Stimulated activated CD8-positive, alpha-beta memory T cell treated with anti-CD3 and anti-CD28 coated beads, Interleukin-4, amount 100 ng/mL, for 48 hours (primary cell): ENCODE data around the gene CSH1.
A peak's percentile ranks its signal among the peaks of the same experiment; 100 is the strongest.
"Not testable (repeated sequence)": the region's sequence is repeated elsewhere in the genome, so short reads cannot be mapped to it uniquely, and the experiment has no call there.

ENCODE experiments used
- DNase-seq: peaks from one replicate; pipeline ENCODE4 v3.0.0-alpha.2; 2020

The CSH1 gene

GRCh38 chr17:63896524-63897354, at the start of gene CSH1:
TSS of gene CSH1 (minus strand) at chr17:63896574. CDS start at chr17:63896511, 63 bp downstream.
- not testable (repeated sequence) for DNase-seq

- DNase-seq = peak; percentile 35
Measured at GRCh38 chr17:63945784-63946439, 49.5 kb upstream of the CSH1 start.

- DNase-seq = no peak
Measured at GRCh38 chr17:63944736-63945499, 48.5 kb upstream of the CSH1 start.

- no peak for DNase-seq
Measured at GRCh38 chr17:63943745-63944144, 47.4 kb upstream of the CSH1 start.

GRCh38 chr17:63942309-63942985, 46.1 kb upstream of the CSH1 start:
- DNase-seq = no peak

GRCh38 chr17:63941751-63942150, 45.4 kb upstream of the CSH1 start:
- no peak for DNase-seq

- no peak for DNase-seq
Measured at GRCh38 chr17:63941162-63941561, 44.8 kb upstream of the CSH1 start.

- no peak for DNase-seq
Measured at GRCh38 chr17:63940584-63940983, 44.2 kb upstream of the CSH1 start.

GRCh38 chr17:63939884-63940283, 43.5 kb upstream of the CSH1 start:
- DNase-seq = no peak

GRCh38 chr17:63939401-63939800, 43.0 kb upstream of the CSH1 start:
- DNase-seq = no peak

- DNase-seq = no peak
Measured at GRCh38 chr17:63937920-63938319, 41.5 kb upstream of the CSH1 start.

GRCh38 chr17:63937319-63937718, 40.9 kb upstream of the CSH1 start:
- DNase-seq = no peak

GRCh38 chr17:63934183-63935112, 38.1 kb upstream of the CSH1 start:
- DNase-seq = no peak

- no peak for DNase-seq
Measured at GRCh38 chr17:63933598-63933997, 37.2 kb upstream of the CSH1 start.

- DNase-seq = no peak
Measured at GRCh38 chr17:63932721-63933120, 36.3 kb upstream of the CSH1 start.

GRCh38 chr17:63931981-63932561, 35.7 kb upstream of the CSH1 start, which contains the start of gene CD79B:
TSS of gene CD79B (minus strand) at chr17:63932331. CDS start at chr17:63932261, 70 bp downstream.
- DNase-seq = peak; percentile 53

GRCh38 chr17:63930951-63931575, 34.7 kb upstream of the CSH1 start:
- peak; percentile 75 for DNase-seq

- DNase-seq = no peak
Measured at GRCh38 chr17:63929860-63930766, 33.7 kb upstream of the CSH1 start.

- DNase-seq = no peak
Measured at GRCh38 chr17:63928966-63929695, 32.8 kb upstream of the CSH1 start.
